Upper lobe of right lung (tissue), 1 donor: Measurements from ENCODE around the gene SMAP1. TPM values are rescaled to one million over a fixed set of nuclear protein-coding genes. Genes with fewer than 3 reads are reported as not detected.

Experiments
- ATAC-seq: fragments of 200-7000 bp; cut with Tn5 transposase; one replicate; pipeline ENCODE4 v1.9.1; 2020; ENCODE audit warnings: mild to moderate bottlenecking, moderate library complexity
- DNase-seq: peaks from one replicate; pipeline ENCODE4 v3.0.0-alpha.2; 2020
- H3K27ac ChIP-seq: fragments of 200-600 bp; one replicate; pipeline ENCODE4 v1.8.0; 2022
- H3K27me3 ChIP-seq: fragments of 200-600 bp; one replicate; pipeline ENCODE4 v1.8.0; 2022; ENCODE audit warnings: mild to moderate bottlenecking
- H3K36me3 ChIP-seq: fragments of 200-600 bp; one replicate; pipeline ENCODE4 v1.8.0; 2022
- H3K4me1 ChIP-seq: fragments of 200-600 bp; one replicate; pipeline ENCODE4 v1.8.0; 2022
- H3K4me3 ChIP-seq: fragments of 200-600 bp; one replicate; pipeline ENCODE4 v1.8.0; 2022; ENCODE audit warnings: mild to moderate bottlenecking
- H3K9me3 ChIP-seq: fragments of 200-600 bp; one replicate; pipeline ENCODE4 v1.8.0; 2022
- intact Hi-C: fragments of 100-400 bp; cut with DNase I; formaldehyde crosslinking; loops from one replicate; pipeline ENCODE4 v1.11.0; 2022
- total RNA-seq: library from RNA; stranded (reverse); fragmentation: NEBNext Ultra II Directional; extraction: Animal tissue kit (Norgen Biotek cat#: 25700); gene quantifications from one replicate; pipeline ENCODE4 v1.2.1, GENCODE V29; 2021
- TF ChIP-seq, protein P1 (sequence below): fragments of 200-600 bp; IDR thresholded peaks from one replicate; pipeline ENCODE4 v1.8.0; 2022; ENCODE audit warnings: antibody characterized with exemption
- donor health status: DM: no; HTN: yes; CAD: no; lungs with severe emphysema.

SMAP1 gene
- total RNA-seq, 1 donor from 2014 or later = 25.0 TPM

DNA sequence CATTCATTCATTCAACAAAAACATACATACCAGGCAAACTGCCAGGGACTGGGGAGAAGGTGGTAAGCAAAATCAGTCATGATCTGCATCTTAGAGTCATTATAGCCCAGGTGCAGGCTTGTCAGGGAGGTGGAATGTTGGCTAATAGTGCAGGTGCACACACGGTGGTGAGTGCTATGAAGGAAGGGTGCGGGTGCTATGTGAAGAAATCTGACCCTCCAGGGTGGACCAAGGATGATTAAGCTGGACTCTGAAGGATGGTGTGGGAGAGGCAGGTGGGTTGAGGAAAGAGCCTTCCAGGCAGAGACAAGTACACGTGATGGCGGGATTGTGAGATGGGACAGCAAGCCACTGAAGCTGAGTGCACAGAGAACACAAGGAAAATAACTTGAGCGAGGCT, 211.8 kb downstream of the SMAP1 start:
- H3K4me3 ChIP-seq = no peak overlapping the region
- intact Hi-C loops = no loop called here
- no peak overlapping the region for H3K27ac ChIP-seq
- H3K4me1 ChIP-seq = no peaks in the 10 kb centered on the region
- DNase-seq = no peak
- no peaks in the 10 kb centered on the region for H3K36me3 ChIP-seq
- TF ChIP-seq, protein P1, sequence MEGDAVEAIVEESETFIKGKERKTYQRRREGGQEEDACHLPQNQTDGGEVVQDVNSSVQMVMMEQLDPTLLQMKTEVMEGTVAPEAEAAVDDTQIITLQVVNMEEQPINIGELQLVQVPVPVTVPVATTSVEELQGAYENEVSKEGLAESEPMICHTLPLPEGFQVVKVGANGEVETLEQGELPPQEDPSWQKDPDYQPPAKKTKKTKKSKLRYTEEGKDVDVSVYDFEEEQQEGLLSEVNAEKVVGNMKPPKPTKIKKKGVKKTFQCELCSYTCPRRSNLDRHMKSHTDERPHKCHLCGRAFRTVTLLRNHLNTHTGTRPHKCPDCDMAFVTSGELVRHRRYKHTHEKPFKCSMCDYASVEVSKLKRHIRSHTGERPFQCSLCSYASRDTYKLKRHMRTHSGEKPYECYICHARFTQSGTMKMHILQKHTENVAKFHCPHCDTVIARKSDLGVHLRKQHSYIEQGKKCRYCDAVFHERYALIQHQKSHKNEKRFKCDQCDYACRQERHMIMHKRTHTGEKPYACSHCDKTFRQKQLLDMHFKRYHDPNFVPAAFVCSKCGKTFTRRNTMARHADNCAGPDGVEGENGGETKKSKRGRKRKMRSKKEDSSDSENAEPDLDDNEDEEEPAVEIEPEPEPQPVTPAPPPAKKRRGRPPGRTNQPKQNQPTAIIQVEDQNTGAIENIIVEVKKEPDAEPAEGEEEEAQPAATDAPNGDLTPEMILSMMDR = no peak
- no peaks in the 10 kb centered on the region for H3K9me3 ChIP-seq
- ATAC-seq = no peak
- no peaks in the 10 kb centered on the region for H3K27me3 ChIP-seq

DNA sequence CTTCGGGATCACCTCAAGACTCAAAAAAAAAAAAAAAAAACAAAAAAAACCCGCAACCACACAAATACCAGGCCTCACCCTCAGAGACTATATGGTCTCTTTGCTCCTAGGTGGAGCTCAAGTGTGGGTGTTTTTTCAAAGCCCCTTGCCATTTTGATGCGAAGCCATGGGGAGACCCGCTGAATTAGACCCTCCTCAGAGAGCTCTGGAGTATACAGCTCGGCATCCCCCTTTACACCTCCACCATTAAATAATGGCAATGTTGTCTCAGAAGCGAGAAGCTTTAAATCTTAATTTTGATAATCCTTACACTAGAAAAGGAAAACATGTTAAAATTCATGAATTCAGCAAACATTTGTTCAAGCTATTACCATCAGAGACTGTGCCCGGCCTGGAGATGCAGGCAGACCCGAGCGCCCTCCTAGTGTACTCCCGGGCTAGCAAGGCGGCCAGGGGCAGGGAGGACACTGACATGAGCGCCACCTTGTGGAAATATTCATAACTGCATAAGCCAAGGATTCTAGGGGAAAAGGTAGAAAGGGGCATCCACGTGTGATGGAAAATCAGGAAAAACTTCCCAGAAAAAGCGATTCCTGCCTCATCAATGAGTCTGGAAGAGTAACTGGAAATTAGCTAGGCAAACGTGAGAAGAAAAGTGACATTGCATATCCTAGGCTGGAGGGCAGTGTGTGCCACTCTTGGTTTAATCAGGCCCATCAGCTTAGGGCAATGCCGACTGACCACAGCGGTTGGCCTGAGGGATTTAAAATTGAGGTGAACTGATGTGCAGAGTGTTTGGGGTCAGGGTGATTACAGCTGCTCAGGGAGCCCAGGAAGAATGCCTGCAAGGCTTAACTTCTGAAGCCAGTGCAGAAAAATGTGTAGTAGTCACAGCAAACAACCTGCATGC, 216.6 kb downstream of the SMAP1 start:
- Histone ChIP-seq H3K4me1 (no peaks in the 10 kb centered on the region), H3K27me3 (no peaks in the 10 kb centered on the region), H3K36me3 (no peaks in the 10 kb centered on the region), H3K9me3 (no peaks in the 10 kb centered on the region), H3K4me3 (no peak overlapping the region), H3K27ac (no peak overlapping the region)
- intact Hi-C loops = loop anchor here (10.0 kb wide), 1 partner anchor 180 kb away; no protein-coding TSS in a partner anchor
- TF ChIP-seq, protein P1 = peak; percentile 93
- DNase-seq = peak; percentile 71
- peak; percentile 91 for ATAC-seq

DNA sequence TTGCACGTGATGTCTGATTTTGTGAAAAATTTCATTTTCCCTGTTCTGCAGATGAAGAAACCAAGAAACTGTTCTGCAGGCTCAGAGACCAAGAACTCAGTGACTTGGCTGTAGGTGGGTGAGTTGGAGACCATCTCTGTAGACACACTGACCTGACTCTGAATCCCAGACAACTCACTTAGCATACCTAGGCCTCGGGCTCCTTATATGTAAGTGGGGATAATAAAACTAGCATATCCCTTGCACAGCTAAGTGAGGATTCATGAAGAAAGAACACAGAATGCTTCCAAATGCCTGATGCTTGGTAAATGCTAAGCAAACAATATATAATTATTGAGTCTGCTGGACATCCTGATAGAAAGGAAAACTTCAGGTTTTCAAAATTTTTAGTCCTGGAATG, 218.4 kb downstream of the SMAP1 start:
- no peaks in the 10 kb centered on the region for H3K36me3 ChIP-seq
- no peaks in the 10 kb centered on the region for H3K27me3 ChIP-seq
- DNase-seq (no peak), ATAC-seq (no peak)
- H3K4me1 ChIP-seq = no peaks in the 10 kb centered on the region
- intact Hi-C loops = loop anchor here (10.0 kb wide), 1 partner anchor 181 kb away; no protein-coding TSS in a partner anchor
- no peak overlapping the region for H3K4me3 ChIP-seq
- TF ChIP-seq, protein P1 = no peak
- no peaks in the 10 kb centered on the region for H3K9me3 ChIP-seq
- H3K27ac ChIP-seq = no peak overlapping the region

DNA sequence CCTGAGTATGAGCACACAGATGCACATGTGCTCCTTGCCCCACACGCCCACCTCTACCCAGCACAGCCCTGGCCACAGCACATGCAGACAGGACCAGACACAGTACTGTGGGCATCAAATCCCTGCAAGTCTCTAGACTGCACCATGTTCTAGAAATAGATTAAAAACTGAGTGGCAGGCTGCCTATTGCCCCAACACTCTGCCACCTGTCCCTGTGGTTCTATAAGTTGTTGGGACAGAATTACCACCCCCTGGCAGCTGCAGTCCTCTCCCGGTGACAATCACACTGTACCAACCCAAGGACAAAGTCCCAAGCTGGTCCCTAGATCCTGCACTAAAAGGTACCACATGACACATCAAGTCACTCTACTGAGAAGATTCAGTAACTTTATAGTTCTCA, 219.0 kb downstream of the SMAP1 start:
- H3K36me3 ChIP-seq = no peaks in the 10 kb centered on the region
- TF ChIP-seq, protein P1 = no peak
- DNase-seq = no peak
- no peaks in the 10 kb centered on the region for H3K9me3 ChIP-seq
- ATAC-seq = no peak
- no peaks in the 10 kb centered on the region for H3K4me1 ChIP-seq
- no peaks in the 10 kb centered on the region for H3K27me3 ChIP-seq
- H3K27ac ChIP-seq = no peak overlapping the region
- H3K4me3 ChIP-seq = no peak overlapping the region
- intact Hi-C loops = loop anchor here (10.0 kb wide), 1 partner anchor 182 kb away; no protein-coding TSS in a partner anchor

DNA sequence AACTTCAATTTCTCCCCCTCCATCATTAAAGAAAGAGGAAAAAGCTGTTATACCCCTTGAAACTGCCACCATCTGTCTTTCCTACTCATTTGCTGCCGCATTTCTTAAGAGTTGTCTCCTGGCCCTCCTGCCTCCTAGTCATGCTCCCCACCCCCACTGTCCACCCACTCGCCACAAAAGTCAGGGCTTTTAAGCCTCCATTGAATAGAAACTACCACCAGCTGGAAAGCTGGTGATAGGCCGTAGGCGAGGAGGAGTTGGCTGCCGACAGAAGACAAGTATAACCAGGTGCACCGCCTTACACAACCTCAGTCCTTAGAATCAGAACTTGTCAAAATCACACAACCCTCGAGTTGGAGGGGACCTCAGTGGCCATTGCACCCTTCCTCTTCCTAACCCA, 221.6 kb downstream of the SMAP1 start:
- no peaks in the 10 kb centered on the region for H3K4me1 ChIP-seq
- no peaks in the 10 kb centered on the region for H3K9me3 ChIP-seq
- no peak for DNase-seq
- H3K4me3 ChIP-seq = no peak overlapping the region
- ATAC-seq = no peak
- H3K36me3 ChIP-seq = no peaks in the 10 kb centered on the region
- no peak overlapping the region for H3K27ac ChIP-seq
- H3K27me3 ChIP-seq = no peaks in the 10 kb centered on the region
- intact Hi-C loops = loop anchor here (10.0 kb wide), 1 partner anchor 184 kb away; no protein-coding TSS in a partner anchor
- TF ChIP-seq, protein P1 = no peak
